GM10266 (cell line): ENCODE results near the gene RTEL1.
"Not testable (repeated sequence)": the region's sequence is repeated elsewhere in the genome, so short reads cannot be mapped to it uniquely, and the experiment has no call there.

Experiments used
- DNase-seq: peaks from one replicate; pipeline ENCODE4 v3.0.0; 2012; ENCODE audit errors: extremely low spot score
- TF ChIP-seq, protein P1 (sequence below): IDR thresholded peaks from 2 replicates; pipeline ENCODE4 v1.5.1; 2012; ENCODE audit warnings: mild to moderate bottlenecking, low read depth; ENCODE audit not compliant: control insufficient read depth, insufficient read depth; ENCODE audit errors: missing control alignments

Gene RTEL1

DNA sequence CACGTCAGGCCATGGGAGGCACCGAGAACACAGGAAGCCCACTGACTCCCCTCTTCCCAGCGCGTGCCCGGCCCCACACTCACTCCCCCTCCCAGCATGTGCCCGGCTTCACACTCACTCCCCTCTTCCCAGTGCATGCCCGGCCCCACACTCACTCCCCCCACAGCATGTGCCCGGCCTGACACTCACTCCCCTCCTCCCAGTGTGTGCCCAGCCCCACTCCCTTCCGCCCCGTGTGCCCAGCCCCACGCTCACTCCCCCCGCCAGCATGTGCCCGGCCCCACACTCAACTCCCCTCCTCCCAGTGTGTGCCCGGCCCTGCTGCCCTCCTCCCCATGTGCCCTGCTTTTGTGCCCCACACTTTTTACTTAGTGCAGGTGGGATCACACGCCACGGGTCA is 9.7 kb downstream of the RTEL1 start:
- no peak for DNase-seq
- TF ChIP-seq, protein P1, sequence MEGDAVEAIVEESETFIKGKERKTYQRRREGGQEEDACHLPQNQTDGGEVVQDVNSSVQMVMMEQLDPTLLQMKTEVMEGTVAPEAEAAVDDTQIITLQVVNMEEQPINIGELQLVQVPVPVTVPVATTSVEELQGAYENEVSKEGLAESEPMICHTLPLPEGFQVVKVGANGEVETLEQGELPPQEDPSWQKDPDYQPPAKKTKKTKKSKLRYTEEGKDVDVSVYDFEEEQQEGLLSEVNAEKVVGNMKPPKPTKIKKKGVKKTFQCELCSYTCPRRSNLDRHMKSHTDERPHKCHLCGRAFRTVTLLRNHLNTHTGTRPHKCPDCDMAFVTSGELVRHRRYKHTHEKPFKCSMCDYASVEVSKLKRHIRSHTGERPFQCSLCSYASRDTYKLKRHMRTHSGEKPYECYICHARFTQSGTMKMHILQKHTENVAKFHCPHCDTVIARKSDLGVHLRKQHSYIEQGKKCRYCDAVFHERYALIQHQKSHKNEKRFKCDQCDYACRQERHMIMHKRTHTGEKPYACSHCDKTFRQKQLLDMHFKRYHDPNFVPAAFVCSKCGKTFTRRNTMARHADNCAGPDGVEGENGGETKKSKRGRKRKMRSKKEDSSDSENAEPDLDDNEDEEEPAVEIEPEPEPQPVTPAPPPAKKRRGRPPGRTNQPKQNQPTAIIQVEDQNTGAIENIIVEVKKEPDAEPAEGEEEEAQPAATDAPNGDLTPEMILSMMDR, result no peak

DNA sequence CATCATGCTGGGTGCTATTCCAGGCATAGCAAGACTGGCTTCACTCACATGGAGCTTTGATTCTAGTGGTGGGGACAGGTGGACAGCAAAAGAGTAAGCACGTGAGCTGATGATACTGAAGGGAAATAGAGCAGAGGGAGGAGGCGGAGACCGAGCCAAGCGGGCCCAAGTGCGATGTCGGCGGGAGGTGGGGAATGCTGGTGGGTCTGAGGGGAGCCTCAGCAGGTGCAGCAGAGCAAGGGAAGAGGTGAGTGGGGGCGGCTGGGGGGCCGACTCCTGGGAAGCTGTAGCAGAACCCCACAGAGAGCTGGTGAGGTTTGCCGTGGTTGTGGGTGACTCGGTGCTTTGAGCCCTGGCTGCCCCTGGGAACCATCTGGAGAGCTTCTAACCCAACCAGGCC is 10.2 kb downstream of the RTEL1 start:
- TF ChIP-seq, protein P1, result no peak
- DNase-seq, result no peak

DNA sequence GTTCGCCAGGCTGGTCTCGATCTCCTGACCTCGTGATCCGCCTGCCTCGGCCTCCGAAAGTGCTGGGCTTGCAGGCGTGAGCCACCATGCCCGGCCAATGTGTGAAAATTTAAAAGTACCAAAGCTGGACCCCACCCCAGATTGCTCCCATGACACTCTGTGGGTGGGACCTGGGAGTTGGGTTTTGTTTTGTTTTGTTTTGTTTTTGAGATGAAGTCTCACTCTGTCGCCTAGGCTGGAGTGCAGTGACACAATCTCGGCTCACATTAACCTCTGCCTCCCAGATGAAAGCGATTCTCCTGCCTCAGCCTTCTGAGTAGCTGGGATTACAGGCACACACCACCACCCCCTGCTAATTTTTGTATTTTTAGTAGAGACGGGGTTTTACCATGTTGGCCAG is 13.6 kb downstream of the RTEL1 start:
- DNase-seq, result not testable (repeated sequence)

DNA sequence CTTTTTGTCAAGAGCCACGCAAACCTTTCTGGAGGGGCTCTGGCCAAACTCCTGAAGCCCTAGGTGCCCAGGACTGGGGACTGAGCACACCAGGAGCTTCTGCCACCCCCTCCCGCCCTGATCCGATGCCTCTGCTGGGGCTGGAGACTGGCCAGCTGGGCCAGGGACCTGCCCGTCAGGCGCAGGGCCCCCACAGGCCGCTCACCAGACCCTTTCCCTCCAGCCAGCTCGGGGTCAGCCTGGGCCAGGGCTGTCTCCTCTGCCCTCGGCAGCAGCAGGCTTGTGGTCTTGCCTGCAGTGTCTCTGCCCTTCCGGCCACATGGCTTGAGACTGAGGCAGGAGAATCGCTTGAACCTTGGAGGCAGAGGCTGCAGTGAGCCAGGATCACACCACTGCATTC is 14.6 kb downstream of the RTEL1 start:
- DNase-seq, result no peak
- TF ChIP-seq, protein P1, result no peak

DNA sequence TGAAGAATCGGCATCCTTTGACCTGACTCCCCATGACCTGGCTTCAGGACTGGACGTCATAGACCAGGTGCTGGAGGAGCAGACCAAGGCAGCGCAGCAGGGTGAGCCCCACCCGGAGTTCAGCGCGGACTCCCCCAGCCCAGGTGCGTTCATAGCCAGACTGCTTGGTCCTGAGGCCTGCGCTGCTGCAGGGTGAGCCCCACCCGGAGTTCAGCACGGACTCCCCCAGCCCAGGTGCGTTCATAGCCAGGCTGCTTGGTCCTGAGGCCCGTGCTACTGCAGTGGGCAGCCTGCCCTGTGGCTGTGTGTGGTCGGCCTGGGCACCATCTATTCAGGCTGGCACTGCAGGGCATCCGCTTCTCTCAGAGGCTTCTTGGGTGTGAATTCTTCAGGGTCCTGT is 15.8 kb downstream of the RTEL1 start:
- TF ChIP-seq, protein P1, result no peak
- DNase-seq, result no peak

DNA sequence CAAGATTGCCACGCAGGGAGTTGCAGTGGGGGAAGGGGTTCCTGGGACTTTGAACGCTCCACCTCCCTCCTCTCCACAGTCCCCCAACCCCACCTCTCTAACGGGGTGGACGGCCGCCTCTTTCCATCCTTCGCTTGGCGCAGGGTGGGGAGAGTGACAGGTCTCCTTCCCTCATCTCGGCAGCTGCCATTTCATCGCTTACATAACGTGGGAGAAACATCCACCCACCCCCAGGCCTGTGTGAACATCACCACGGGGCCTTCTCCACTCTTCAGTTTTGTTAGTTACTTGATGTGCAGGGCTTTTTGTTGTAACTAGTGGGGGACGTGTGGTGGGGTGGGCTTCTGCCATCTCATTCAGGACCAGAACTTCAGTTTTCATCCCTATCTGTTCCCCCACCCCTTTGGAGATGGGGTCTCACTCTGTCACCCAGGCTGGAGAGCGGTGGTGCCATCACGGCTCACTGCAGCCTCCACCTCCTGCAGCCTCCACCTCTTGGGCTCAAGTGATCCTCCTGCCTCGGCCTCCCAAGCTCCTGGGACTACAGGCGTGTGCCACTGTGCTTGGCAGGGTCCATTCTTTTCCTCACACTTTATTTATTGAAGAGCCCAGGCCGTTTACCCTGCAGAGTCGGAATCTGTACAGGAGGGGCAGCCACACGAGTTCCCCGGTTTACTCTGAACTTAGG is 17.7 kb downstream of the RTEL1 start:
- DNase-seq, result no peak
- TF ChIP-seq, protein P1, result no peak

DNA sequence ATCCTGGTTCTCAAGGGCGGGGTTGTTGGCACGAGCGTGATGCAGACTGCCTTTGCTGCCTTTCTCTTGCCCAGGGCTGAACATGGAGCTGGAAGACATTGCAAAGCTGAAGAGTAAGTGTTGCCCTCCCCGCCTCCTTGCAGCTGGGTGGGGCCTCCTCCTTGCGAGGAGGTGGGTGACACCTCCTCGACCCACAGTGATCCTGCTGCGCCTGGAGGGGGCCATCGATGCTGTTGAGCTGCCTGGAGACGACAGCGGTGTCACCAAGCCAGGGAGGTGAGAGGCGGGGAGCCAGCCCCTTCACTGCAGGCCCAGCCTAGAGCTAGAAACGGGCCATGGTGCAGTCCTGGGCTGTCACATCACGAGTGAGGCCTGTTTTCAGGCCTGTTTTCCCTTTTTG is 20.0 kb downstream of the RTEL1 start:
- DNase-seq, result no peak
- TF ChIP-seq, protein P1, result no peak
